K562 (cell line): ENCODE measurements around the gene CRYBB1. TPM values are rescaled to one million over a fixed set of nuclear protein-coding genes. Genes with fewer than 3 reads are reported as not detected.

Experiments
- ATAC-seq: fragments of 200-7000 bp; cut with Tn5 transposase; 3 replicates; pipeline ENCODE4 v1.9.1; 2020; ENCODE audit warnings: moderate library complexity
- BruUV-seq: library from RNA; stranded (reverse); fragments of 400-500 nt; replicated peaks from 2 replicates; lab custom pipeline; 2021; lab: Mats Ljungman, UMichigan
- CTCF ChIA-PET: fragments of 300-600 bp; formaldehyde crosslinking; extraction: SDS; loops from one replicate; lab custom pipeline; 2021; ENCODE audit warnings: low intra/inter-chr PET ratio; lab: Yijun Ruan, JAX
- POLR2A ChIA-PET: fragments of 300-600, 350-650 bp; sonication (Branson Sonifier 250); formaldehyde crosslinking; extraction: SDS; loops from one replicate; lab custom pipeline; 2021; ENCODE audit warnings: antibody characterized with exemption, inconsistent platforms; lab: Yijun Ruan, JAX
- DNase-seq, 4 experiments: peaks; one replicate each; pipeline versions ENCODE4 v3.0.0 to v3.0.0-alpha.2; 2011 to 2018; ENCODE audit warnings: low spot score in 3 of 4, mixed read lengths in 3 of 4; ENCODE audit errors: extremely low read depth in 1 of 4
- FAIRE-seq: peaks from 2 replicates; lab custom pipeline; 2011; peaks lifted over from hg19 to GRCh38; lab: Jason Lieb, UNC
- H2AFZ ChIP-seq: 2 replicates; pipeline ENCODE4 v1.6.0; 2011; ENCODE audit warnings: low read depth, low read length, control low read depth, inconsistent platforms
- H3K27ac ChIP-seq: fragments of 200-600 bp; 3 replicates; pipeline ENCODE4 v1.8.0; 2011; ENCODE audit warnings: low read depth, mild to moderate bottlenecking, control low read depth, inconsistent platforms, low read length, moderate library complexity, mixed read lengths; ENCODE audit errors: extremely low read depth
- H3K27me3 ChIP-seq, 2 experiments: fragments of 300-600 bp in 1 of 2; 2 replicates in 1 of 2; 3 replicates in 1 of 2; pipeline versions ENCODE4 v1.6.0 to v1.8.0; 2011; ENCODE audit warnings: inconsistent platforms in 2 of 2, low read length in 2 of 2, mild to moderate bottlenecking in 1 of 2, mixed read lengths in 1 of 2, moderate library complexity in 1 of 2; ENCODE audit not compliant: control insufficient read depth in 2 of 2, insufficient read depth in 2 of 2
- H3K36me3 ChIP-seq: fragments of 300-600 bp; 3 replicates; pipeline ENCODE4 v1.8.0; 2011; ENCODE audit warnings: mild to moderate bottlenecking, low read length, inconsistent platforms; ENCODE audit not compliant: control insufficient read depth, insufficient read depth
- H3K4me1 ChIP-seq, 2 experiments: fragments of 200-600 bp in 1 of 2; replicated peaks in 1 of 2; 2 replicates in 1 of 2; 3 replicates in 1 of 2; pipeline versions ENCODE4 v1.5.1 to v1.8.0; 2011; ENCODE audit warnings: inconsistent platforms in 2 of 2, low read length in 2 of 2, mild to moderate bottlenecking in 1 of 2, mixed read lengths in 1 of 2, moderate library complexity in 1 of 2; ENCODE audit not compliant: control insufficient read depth in 2 of 2, insufficient read depth in 2 of 2
- H3K4me2 ChIP-seq: 2 replicates; pipeline ENCODE4 v1.6.1; 2011; ENCODE audit warnings: low read length, control low read depth, inconsistent platforms, mixed read lengths; ENCODE audit not compliant: insufficient read depth
- H3K4me3 ChIP-seq: fragments of 200-600 bp; sonication (generic), shearing (Covaris generic); 2 replicates; pipeline ENCODE4 v1.5.1; 2016; ENCODE audit warnings: control low read depth, inconsistent platforms
- H3K79me2 ChIP-seq: fragments of 200-600 bp; 3 replicates; pipeline ENCODE4 v1.8.0; 2011; ENCODE audit warnings: low read length, inconsistent platforms; ENCODE audit not compliant: control insufficient read depth, insufficient read depth
- H3K9ac ChIP-seq, 2 experiments: 2 replicates each; pipeline versions ENCODE4 v1.6.0 to v1.6.1; 2011; ENCODE audit warnings: low read depth in 2 of 2, low read length in 2 of 2, control low read depth in 1 of 2, inconsistent platforms in 1 of 2, mild to moderate bottlenecking in 1 of 2, mixed read lengths in 1 of 2; ENCODE audit not compliant: insufficient read depth in 1 of 2
- H3K9me1 ChIP-seq: one replicate; pipeline ENCODE4 v1.6.0; 2011; ENCODE audit warnings: inconsistent platforms, mild to moderate bottlenecking, low read length, moderate library complexity; ENCODE audit not compliant: control insufficient read depth, insufficient read depth
- H3K9me3 ChIP-seq: replicated peaks from 2 replicates; pipeline ENCODE4 v1.5.1; 2011; ENCODE audit warnings: low read depth, low read length, inconsistent platforms; ENCODE audit not compliant: control insufficient read depth, insufficient read depth
- H4K20me1 ChIP-seq: replicated peaks from 2 replicates; pipeline ENCODE4 v1.6.1; 2011; ENCODE audit warnings: low read length, inconsistent platforms, mixed read lengths; ENCODE audit not compliant: control insufficient read depth, insufficient read depth
- BDP1 ChIP-seq: IDR thresholded peaks from 3 replicates; pipeline ENCODE4 v1.6.1; 2011; ENCODE audit not compliant: insufficient read length, insufficient read depth
- CEBPB ChIP-seq: fragments of 450-650 bp; IDR thresholded peaks from 2 replicates; pipeline ENCODE4 v1.6.1; 2016; ENCODE audit warnings: missing genetic modification characterization, missing compliant biosample characterization
- DMBX1 ChIP-seq: fragments of 250-450 bp; sonication (Bioruptor Pico); IDR thresholded peaks from 2 replicates; pipeline ENCODE4 v1.8.0; 2022; ENCODE audit warnings: inconsistent platforms, mild to moderate bottlenecking, moderate library complexity, borderline replicate concordance
- MECOM ChIP-seq: fragments of 250-450 bp; sonication (Bioruptor Pico); IDR thresholded peaks from 2 replicates; pipeline ENCODE4 v1.8.0; 2022; ENCODE audit warnings: inconsistent platforms
- PHF20 ChIP-seq: fragments of 450-650 bp; IDR thresholded peaks from 2 replicates; pipeline ENCODE4 v1.6.1; 2018; ENCODE audit not compliant: partially characterized antibody
- PRPF4 ChIP-seq: fragments of 200-400 bp; formaldehyde crosslinking; IDR thresholded peaks from one replicate; pipeline ENCODE4 v1.6.1; 2017; ENCODE audit warnings: low read length, low read depth, mild to moderate bottlenecking; ENCODE audit not compliant: insufficient read depth, poor library complexity, severe bottlenecking
- RB1 ChIP-seq: fragments of 450-650 bp; IDR thresholded peaks from 2 replicates; pipeline ENCODE4 v1.6.1; 2017; ENCODE audit warnings: low read depth, mild to moderate bottlenecking
- RBM34 ChIP-seq: fragments of 200-400 bp; formaldehyde crosslinking; IDR thresholded peaks from 2 replicates; pipeline ENCODE4 v1.6.1; 2018; ENCODE audit warnings: low read length, borderline replicate concordance; ENCODE audit not compliant: insufficient read depth
- RUNX1 ChIP-seq: sonication (generic); IDR thresholded peaks from 2 replicates; pipeline ENCODE4 v1.6.1; 2016; ENCODE audit warnings: antibody characterized with exemption, low read depth
- SMAD4 ChIP-seq: fragments of 250-450 bp; sonication (Bioruptor Pico); conservative IDR thresholded peaks from 2 replicates; pipeline ENCODE4 v1.8.0; 2021; ENCODE audit warnings: inconsistent platforms, mild to moderate bottlenecking, moderate library complexity
- ZNF146 ChIP-seq: IDR thresholded peaks from one replicate; pipeline ENCODE4 v1.6.1; 2018; ENCODE audit warnings: missing compliant biosample characterization; ENCODE audit not compliant: unreplicated experiment
- ZNF644 ChIP-seq: fragments of 200-800 bp; sonication (Bioruptor generic); IDR thresholded peaks from 2 replicates; pipeline ENCODE4 v1.6.1; 2016; ENCODE audit warnings: low read depth, missing genetic modification characterization, missing compliant biosample characterization
- ZSCAN32 ChIP-seq: fragments of 450-650 bp; formaldehyde crosslinking; IDR thresholded peaks from 2 replicates; pipeline ENCODE4 v1.4.0; 2020; ENCODE audit warnings: mild to moderate bottlenecking, moderate library complexity
- WGBS: fragments of 100-300 bp; shearing (Covaris generic); methylation state at CpG from one replicate; pipeline ENCODE4 v1.1.6; 2016; ENCODE audit warnings: low coverage, mixed read lengths; ENCODE audit not compliant: insufficient coverage; ENCODE audit errors: missing lambda C conversion rate; 5-methylcytosine and 5-hydroxymethylcytosine counted together
- in situ Hi-C: fragments of 300-500 bp; cut with MboI; formaldehyde crosslinking; loops from 4 replicates; pipeline ENCODE4 v1.15.0; 2018; ENCODE audit warnings: inconsistent platforms, mixed read lengths
- intact Hi-C: fragments of 100-400 bp; cut with micrococcal nuclease; formaldehyde crosslinking; loops from 2 replicates; pipeline ENCODE4 v1.14.2; 2022
- polyA plus RNA-seq, 8 experiments: library from polyadenylated mRNA; depleted of rRNA in 4 of 8; stranded (reverse) in 5 of 8; unstranded in 3 of 8; fragments of >200 nt; fragmentation: Nextera tagmentation in 2 of 8; fragmentation: Illumina TruSeq in 1 of 8; extraction: Ambion mirVana in 2 of 8; extraction: Trizol in 1 of 8; gene quantifications; 2 replicates each; pipeline versions ENCODE4 v1.2.1 to v1.2.3, GENCODE V29; 2011 to 2014; ENCODE audit warnings: inconsistent platforms in 1 of 8, missing spikeins in 1 of 8
- total RNA-seq, 7 experiments: library from RNA; depleted of rRNA in 6 of 7; stranded (reverse); fragments of >200 nt in 6 of 7; fragmentation: Illumina TruSeq in 2 of 7; extraction: Trizol in 2 of 7; gene quantifications; 2 replicates each; pipeline versions ENCODE4 v1.2.1 to v1.2.3, GENCODE V29; 2011 to 2021; ENCODE audit warnings: low replicate concordance in 1 of 7
- TF ChIP-seq, protein P1 (sequence below): fragments of 450-650 bp; IDR thresholded peaks from 2 replicates; pipeline ENCODE4 v1.6.1; 2016
- TF ChIP-seq, protein P2 (sequence below): fragments of 250-450 bp; sonication (Bioruptor Pico); IDR thresholded peaks from 2 replicates; pipeline ENCODE4 v1.5.0; 2022; ENCODE audit warnings: mild to moderate bottlenecking
- TF ChIP-seq, protein P3 (sequence below): fragments of 200-800 bp; sonication (Bioruptor generic); IDR thresholded peaks from 2 replicates; pipeline ENCODE4 v1.6.1; 2017; ENCODE audit warnings: missing genetic modification characterization, missing compliant biosample characterization
- TF ChIP-seq, protein P4 (sequence below), 3 experiments: IDR thresholded peaks in 2 of 3; conservative IDR thresholded peaks in 1 of 3; 2 replicates each; pipeline ENCODE4 v1.5.1; 2011 to 2012; ENCODE audit warnings: low read length in 3 of 3, mild to moderate bottlenecking in 3 of 3, control low read depth in 2 of 3, improper control_type of control experiment in 1 of 3, inconsistent platforms in 1 of 3, low read depth in 1 of 3, mixed read lengths in 1 of 3, moderate library complexity in 1 of 3; ENCODE audit not compliant: insufficient read depth in 2 of 3

CRYBB1 gene
- total and polyA plus RNA-seq, 9 of the 15 experiments (the other 6 are each of a cell fraction or from before 2014, with no cell fraction given) = 0.16 to 0.45 (median 0.33) TPM; not detected in 2

DNA sequence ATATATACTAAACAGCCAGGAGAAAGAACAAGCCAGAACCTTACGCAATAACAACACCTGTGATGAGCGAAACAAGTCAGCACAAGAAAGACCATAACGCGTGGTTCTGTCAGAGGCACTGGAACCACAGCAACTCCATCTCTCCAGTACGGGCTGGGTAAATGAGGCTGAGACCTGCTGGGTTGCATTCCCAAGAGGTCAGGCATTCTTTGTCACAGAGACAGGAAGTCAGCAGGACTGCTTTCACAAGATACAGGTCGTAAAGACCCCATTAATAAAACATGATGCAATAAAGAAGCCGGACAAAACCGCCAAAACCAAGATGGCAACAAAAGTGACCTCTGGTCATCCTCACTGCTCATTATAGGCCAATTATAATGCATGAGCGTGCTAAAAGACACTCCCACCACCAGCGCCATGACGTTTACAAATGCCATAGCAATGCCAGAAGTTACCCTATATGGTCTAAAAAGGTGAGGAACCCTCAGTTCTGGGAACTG is 49.6 kb downstream of the CRYBB1 start:
- Histone ChIP-seq H3K27me3 (no peaks in the 10 kb centered on the region), H3K4me1 (peaks cover 9 to 17% of the 10 kb centered on the region in 2 experiments), H3K27ac (peak overlapping the region; percentile 41), H3K79me2 (peaks cover 95% of the 10 kb centered on the region), H4K20me1 (peaks cover 58% of the 10 kb centered on the region), H2AFZ (no peak overlapping the region), H3K9me1 (peaks cover 5% of the 10 kb centered on the region), H3K4me3 (no peak overlapping the region), H3K9ac (no peak overlapping the region), H3K36me3 (peaks cover 82% of the 10 kb centered on the region), H3K4me2 (no peak overlapping the region), H3K9me3 (no peaks in the 10 kb centered on the region)
- DNase-seq = no peak
- no peak for ATAC-seq
- BruUV-seq = no TSS peak
- CTCF ChIA-PET = no interaction called here
- POLR2A ChIA-PET = no interaction called here
- intact Hi-C loops (no loop called here), in situ Hi-C loops (no loop called here)
- FAIRE-seq = no peak
- WGBS = 71% methylated on average over 11 of the region's 11 CpGs
- no peak for TF ChIP-seq PRPF4
- peak; percentile 84 for TF ChIP-seq CEBPB
- TF ChIP-seq RBM34 = no peak
- TF ChIP-seq SMAD4 (CRISPR knock-in tag) = peak; percentile 57; the same call in 1 of the 2 replicates
- TF ChIP-seq, protein P1, sequence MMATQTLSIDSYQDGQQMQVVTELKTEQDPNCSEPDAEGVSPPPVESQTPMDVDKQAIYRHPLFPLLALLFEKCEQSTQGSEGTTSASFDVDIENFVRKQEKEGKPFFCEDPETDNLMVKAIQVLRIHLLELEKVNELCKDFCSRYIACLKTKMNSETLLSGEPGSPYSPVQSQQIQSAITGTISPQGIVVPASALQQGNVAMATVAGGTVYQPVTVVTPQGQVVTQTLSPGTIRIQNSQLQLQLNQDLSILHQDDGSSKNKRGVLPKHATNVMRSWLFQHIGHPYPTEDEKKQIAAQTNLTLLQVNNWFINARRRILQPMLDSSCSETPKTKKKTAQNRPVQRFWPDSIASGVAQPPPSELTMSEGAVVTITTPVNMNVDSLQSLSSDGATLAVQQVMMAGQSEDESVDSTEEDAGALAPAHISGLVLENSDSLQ = no peak
- no peak for TF ChIP-seq ZNF146
- no peak for TF ChIP-seq MECOM (CRISPR knock-in tag)
- no peak for TF ChIP-seq RB1
- no peak for TF ChIP-seq ZSCAN32
- TF ChIP-seq BDP1 = no peak
- TF ChIP-seq PHF20 = no peak
- TF ChIP-seq RUNX1 = no peak
- TF ChIP-seq, protein P2, sequence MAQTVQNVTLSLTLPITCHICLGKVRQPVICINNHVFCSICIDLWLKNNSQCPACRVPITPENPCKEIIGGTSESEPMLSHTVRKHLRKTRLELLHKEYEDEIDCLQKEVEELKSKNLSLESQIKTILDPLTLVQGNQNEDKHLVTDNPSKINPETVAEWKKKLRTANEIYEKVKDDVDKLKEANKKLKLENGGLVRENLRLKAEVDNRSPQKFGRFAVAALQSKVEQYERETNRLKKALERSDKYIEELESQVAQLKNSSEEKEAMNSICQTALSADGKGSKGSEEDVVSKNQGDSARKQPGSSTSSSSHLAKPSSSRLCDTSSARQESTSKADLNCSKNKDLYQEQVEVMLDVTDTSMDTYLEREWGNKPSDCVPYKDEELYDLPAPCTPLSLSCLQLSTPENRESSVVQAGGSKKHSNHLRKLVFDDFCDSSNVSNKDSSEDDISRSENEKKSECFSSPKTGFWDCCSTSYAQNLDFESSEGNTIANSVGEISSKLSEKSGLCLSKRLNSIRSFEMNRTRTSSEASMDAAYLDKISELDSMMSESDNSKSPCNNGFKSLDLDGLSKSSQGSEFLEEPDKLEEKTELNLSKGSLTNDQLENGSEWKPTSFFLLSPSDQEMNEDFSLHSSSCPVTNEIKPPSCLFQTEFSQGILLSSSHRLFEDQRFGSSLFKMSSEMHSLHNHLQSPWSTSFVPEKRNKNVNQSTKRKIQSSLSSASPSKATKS (CRISPR knock-in tag) = no peak
- TF ChIP-seq, protein P3, sequence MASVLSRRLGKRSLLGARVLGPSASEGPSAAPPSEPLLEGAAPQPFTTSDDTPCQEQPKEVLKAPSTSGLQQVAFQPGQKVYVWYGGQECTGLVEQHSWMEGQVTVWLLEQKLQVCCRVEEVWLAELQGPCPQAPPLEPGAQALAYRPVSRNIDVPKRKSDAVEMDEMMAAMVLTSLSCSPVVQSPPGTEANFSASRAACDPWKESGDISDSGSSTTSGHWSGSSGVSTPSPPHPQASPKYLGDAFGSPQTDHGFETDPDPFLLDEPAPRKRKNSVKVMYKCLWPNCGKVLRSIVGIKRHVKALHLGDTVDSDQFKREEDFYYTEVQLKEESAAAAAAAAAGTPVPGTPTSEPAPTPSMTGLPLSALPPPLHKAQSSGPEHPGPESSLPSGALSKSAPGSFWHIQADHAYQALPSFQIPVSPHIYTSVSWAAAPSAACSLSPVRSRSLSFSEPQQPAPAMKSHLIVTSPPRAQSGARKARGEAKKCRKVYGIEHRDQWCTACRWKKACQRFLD (CRISPR knock-in tag) = peak; percentile 45; the same call in 1 of the 2 replicates
- no peak for TF ChIP-seq ZNF644
- peak; percentile 83; the same call in 1 of the 2 replicates for TF ChIP-seq DMBX1 (CRISPR knock-in tag)
- TF ChIP-seq, protein P4, sequence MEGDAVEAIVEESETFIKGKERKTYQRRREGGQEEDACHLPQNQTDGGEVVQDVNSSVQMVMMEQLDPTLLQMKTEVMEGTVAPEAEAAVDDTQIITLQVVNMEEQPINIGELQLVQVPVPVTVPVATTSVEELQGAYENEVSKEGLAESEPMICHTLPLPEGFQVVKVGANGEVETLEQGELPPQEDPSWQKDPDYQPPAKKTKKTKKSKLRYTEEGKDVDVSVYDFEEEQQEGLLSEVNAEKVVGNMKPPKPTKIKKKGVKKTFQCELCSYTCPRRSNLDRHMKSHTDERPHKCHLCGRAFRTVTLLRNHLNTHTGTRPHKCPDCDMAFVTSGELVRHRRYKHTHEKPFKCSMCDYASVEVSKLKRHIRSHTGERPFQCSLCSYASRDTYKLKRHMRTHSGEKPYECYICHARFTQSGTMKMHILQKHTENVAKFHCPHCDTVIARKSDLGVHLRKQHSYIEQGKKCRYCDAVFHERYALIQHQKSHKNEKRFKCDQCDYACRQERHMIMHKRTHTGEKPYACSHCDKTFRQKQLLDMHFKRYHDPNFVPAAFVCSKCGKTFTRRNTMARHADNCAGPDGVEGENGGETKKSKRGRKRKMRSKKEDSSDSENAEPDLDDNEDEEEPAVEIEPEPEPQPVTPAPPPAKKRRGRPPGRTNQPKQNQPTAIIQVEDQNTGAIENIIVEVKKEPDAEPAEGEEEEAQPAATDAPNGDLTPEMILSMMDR (IDR thresholded peaks at IDR 0.05 in 2 of 3, conservative IDR thresholded peaks at IDR 0.05 in 1 of 3; ENCODE audit: insufficient read depth in 2 of 3, low read depth in 1 of 3, low read length in 3 of 3) = no peak
